Measurements from ENCODE around the gene SMOC2. TPM values are rescaled to one million over a fixed set of nuclear protein-coding genes. Genes with fewer than 3 reads are reported as not detected.

Gene SMOC2
- total RNA-seq, 1 experiment from 2014 or later = 2.1 TPM

- Mint-ChIP-seq H3K27ac (no peak overlapping the region; a peak in 2 of 7 replicates), H3K27me3 (ENCODE audit: low read depth) (peaks cover 4% of the 10 kb centered on the region; the same call in 1 of the 2 replicates)
- DNase-seq = no peak
Observed at GRCh38 chr6:168516944-168517741, 76.2 kb downstream of the SMOC2 start.

More at GRCh38 chr6:168516944-168517741, 76.2 kb downstream of the SMOC2 start:
- no peak overlapping the region for H2AK5ac ChIP-seq (ENCODE audit: insufficient read length, low read length)
- H3K27me3 ChIP-seq (ENCODE audit: insufficient read depth, low read length) = no peaks in the 10 kb centered on the region
- H3K9me3 ChIP-seq (ENCODE audit: control insufficient read depth, low read depth, low read length) = no peaks in the 10 kb centered on the region
- no peaks in the 10 kb centered on the region for H4K20me1 ChIP-seq (ENCODE audit: control insufficient read depth, insufficient read depth, insufficient read length)
- no peaks in the 10 kb centered on the region for H3K79me1 ChIP-seq (ENCODE audit: insufficient read depth, low read depth, low read length, poor library complexity, severe bottlenecking)
- no peaks in the 10 kb centered on the region for H3K9me3 Mint-ChIP-seq
- no peak overlapping the region for H2BK15ac ChIP-seq (ENCODE audit: low read depth, low read length)
- H3T11ph ChIP-seq (ENCODE audit: low read length) = no peak overlapping the region
- no peaks in the 10 kb centered on the region for H3K79me2 ChIP-seq (ENCODE audit: insufficient read depth, low read length)
- no peak overlapping the region for H3K56ac ChIP-seq (ENCODE audit: insufficient read length, low read depth, low read length)
- H2BK12ac ChIP-seq (ENCODE audit: insufficient read length, low read depth, low read length) = no peak overlapping the region
- WGBS (ENCODE audit: extremely low coverage, insufficient read length, low lambda C conversion rate) = no CpG with 5 or more reads among the region's 37 CpGs
- H3K23me2 ChIP-seq (ENCODE audit: insufficient read length, low read depth, low read length, poor library complexity, severe bottlenecking) = no peaks in the 10 kb centered on the region
- H4K91ac ChIP-seq (ENCODE audit: insufficient read length, low read depth, low read length) = no peak overlapping the region
- H3K9ac ChIP-seq (ENCODE audit: extremely low read depth, insufficient read length, low read length) = no peak overlapping the region
- no peak overlapping the region for H3K4ac ChIP-seq (ENCODE audit: low read depth, low read length)
- no peak overlapping the region for H3K18ac ChIP-seq (ENCODE audit: insufficient read length, low read depth, low read length)
- H2BK20ac ChIP-seq (ENCODE audit: low read depth, low read length, poor library complexity, severe bottlenecking) = no peak overlapping the region
- no peak overlapping the region for H2BK5ac ChIP-seq (ENCODE audit: insufficient read length, low read length)
- no peak overlapping the region; the same call in 1 of the 2 replicates for H3K14ac ChIP-seq (ENCODE audit: insufficient read depth, low read length)
- no peak for TF ChIP-seq CTCF (conservative IDR thresholded peaks at IDR 0.05)
- H4K8ac ChIP-seq (replicated peaks; ENCODE audit: insufficient read length, low read depth, low read length) = no peak overlapping the region
- H4K5ac ChIP-seq (ENCODE audit: insufficient read length, low read depth, low read length) = no peak overlapping the region
- no peak overlapping the region for H3K4me2 ChIP-seq (ENCODE audit: insufficient read depth, insufficient read length, low read length)
- no peak overlapping the region for H3K4me3 Mint-ChIP-seq
- H3K23ac ChIP-seq (ENCODE audit: insufficient read length, low read depth, low read length) = no peak overlapping the region
- peaks cover 2 to 3% of the 10 kb centered on the region in 2 experiments for H3K4me1 Mint-ChIP-seq
- H2AFZ ChIP-seq (ENCODE audit: low read length) = no peak overlapping the region
- H3K36me3 Mint-ChIP-seq (ENCODE audit: insufficient read depth in 1 of 3, low read depth in 3 of 3) = no peaks in the 10 kb centered on the region
- no peak overlapping the region for H3K27ac ChIP-seq (ENCODE audit: insufficient read length, low read depth, low read length)
- H3K4me1 ChIP-seq (ENCODE audit: insufficient read depth, low read length) = 0 out of 2 replicates have a peak, but pooled peaks cover 4% of the 10 kb centered on the region
- no peak overlapping the region for H2BK120ac ChIP-seq (ENCODE audit: low read depth, low read length, poor library complexity, severe bottlenecking)
